ENCODE measurements around the gene PFKL. TPM values are rescaled to one million over a fixed set of nuclear protein-coding genes. Genes with fewer than 3 reads are reported as not detected.
A peak's percentile ranks its signal among the peaks of the same experiment; 100 is the strongest.

PFKL gene
- total RNA-seq, 8 experiments from 2014 or later, result 43.6 to 204 (median 61.9) TPM

DNA sequence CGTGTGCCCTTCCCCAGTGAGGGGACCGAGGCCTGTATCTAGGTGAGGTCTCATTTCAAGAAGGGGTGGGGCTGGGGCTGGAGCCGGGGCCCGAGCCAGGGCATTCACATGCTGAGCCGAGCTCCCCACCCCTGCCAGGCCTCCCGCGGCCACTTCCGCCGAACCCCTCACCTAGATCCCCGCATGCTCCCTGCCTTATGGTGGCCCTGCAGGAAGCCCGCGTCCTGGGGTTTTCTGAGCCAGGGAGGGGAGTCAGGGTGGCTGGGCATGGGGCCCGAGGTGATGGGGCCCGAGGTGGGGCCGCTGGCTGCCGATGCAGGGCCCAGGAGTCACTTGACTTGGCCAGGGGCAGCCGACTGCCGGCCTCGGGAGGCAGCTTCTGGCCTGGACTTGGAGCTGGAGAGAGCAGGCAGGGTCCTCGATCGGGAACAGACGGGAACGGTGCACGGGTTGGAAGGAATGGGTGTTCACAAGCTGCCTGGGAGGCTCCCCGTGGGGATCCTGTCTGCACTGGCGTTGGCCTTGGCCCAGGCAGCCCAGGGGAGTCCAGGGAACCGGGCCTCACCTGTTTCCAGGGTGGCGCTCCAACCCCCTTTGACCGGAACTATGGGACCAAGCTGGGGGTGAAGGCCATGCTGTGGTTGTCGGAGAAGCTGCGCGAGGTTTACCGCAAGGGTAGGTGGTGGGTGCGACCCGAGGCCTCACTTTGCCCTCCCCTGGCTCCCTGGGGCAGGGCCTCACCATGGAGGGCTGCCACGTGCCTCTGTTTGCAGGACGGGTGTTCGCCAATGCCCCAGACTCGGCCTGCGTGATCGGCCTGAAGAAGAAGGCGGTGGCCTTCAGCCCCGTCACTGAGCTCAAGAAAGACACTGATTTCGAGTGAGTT lies 25.8 kb downstream of the PFKL start:
- Histone ChIP-seq H3K4me1 (replicated peaks in 1 of 2) (no peaks in the 10 kb centered on the region), H3K4me3 (no peak overlapping the region), H3K27ac (no peak overlapping the region)
- no peak for ATAC-seq (replicated peaks in 6 of 8)
- in situ Hi-C loops (cut with MboI; ENCODE audit: low pct_unique_long_range_greater_than_20kb in 2 of 9, low sequenced_read_pairs in 9 of 9, unreplicated experiment in 9 of 9), result loop anchor here in 1 of 9 experiments (25.0 kb wide), 1 partner anchor 462 kb away; no protein-coding TSS in a partner anchor
- 100% methylated on average over 3 to 6 of the region's 44 CpGs; no CpG with 5 or more reads in 8 of the 10 experiments for WGBS, 10 experiments

DNA sequence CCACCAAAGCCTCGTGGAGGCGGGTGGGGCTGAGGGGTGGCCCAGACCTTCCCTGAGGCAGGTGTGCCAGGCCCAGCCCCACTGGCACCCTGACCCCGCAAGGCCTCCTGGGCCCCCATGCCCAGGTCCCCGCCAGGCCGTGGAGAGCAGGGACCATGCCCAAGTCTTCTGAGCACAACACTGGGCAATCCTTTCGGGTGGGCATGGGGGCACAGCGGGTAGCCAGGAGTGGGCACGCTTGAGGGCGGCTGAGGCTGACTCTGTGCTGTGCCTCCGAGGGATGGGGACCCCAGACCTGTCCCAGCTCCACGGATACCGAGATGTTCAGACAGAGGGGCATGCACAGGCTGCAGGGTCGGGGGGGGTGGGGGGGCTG lies 26.4 kb downstream of the PFKL start:
- WGBS, 10 experiments, result no CpG with 5 or more reads among the region's 13 CpGs
- in situ Hi-C loops (cut with MboI; ENCODE audit: low pct_unique_long_range_greater_than_20kb in 2 of 9, low sequenced_read_pairs in 9 of 9, unreplicated experiment in 9 of 9), result loop anchor here in 1 of 9 experiments (25.0 kb wide), 1 partner anchor 461 kb away; no protein-coding TSS in a partner anchor
- no peak overlapping the region for H3K4me3 ChIP-seq
- no peaks in the 10 kb centered on the region for H3K4me1 ChIP-seq (replicated peaks in 1 of 2)
- no peak for ATAC-seq (replicated peaks in 6 of 8)
- no peak overlapping the region for H3K27ac ChIP-seq

DNA sequence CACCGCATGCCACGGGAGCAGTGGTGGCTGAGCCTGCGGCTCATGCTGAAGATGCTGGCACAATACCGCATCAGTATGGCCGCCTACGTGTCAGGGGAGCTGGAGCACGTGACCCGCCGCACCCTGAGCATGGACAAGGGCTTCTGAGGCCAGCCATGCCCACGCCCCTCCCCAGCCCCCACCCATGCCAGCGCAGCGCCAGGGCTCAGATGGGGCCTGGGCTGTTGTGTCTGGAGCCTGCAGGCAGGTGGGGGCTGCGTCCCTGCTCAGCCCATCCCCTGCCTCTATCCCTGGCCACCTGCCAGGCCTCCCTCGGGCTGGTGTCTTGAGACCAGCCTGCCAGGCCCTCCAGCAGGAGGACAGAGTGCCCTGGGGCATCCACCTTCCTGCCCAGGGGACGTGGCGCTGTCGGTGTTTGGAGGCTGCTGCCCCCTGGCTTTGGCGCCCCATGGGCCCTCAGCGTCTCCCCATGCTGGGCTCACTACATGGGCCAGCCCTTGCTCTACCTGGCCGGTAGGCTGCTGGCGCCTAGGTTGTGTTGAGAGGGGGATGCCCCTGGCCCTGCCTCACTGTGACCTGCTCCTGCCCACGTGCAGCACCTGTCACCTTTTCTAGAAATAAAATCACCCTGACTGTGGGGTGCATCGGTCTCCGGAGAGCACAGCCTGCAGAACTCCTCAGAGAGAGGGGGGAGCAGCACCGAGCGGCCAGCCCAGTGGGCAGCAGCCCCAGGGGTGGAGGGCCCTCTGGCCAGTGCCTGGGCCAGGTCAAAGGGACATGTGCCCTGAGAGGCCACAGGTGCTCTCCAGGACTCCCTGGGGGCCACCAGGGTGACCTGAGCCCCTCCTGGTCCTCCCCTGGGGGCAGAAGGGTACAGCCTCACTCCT lies 27.1 kb downstream of the PFKL start:
- 90 to 95% methylated on average over 2 to 8 of the region's 26 CpGs; no CpG with 5 or more reads in 8 of the 10 experiments for WGBS, 10 experiments
- in situ Hi-C loops (cut with MboI; ENCODE audit: low pct_unique_long_range_greater_than_20kb in 2 of 9, low sequenced_read_pairs in 9 of 9, unreplicated experiment in 9 of 9), result loop anchor here in 1 of 9 experiments (25.0 kb wide), 1 partner anchor 460 kb away; no protein-coding TSS in a partner anchor
- H3K4me3 ChIP-seq, result no peak overlapping the region
- ATAC-seq (replicated peaks in 6 of 8), result peak in 3 of 8 experiments; percentile 1 to 5 (median 2)
- H3K27ac ChIP-seq, result no peak overlapping the region
- no peaks in the 10 kb centered on the region for H3K4me1 ChIP-seq (replicated peaks in 1 of 2)

DNA sequence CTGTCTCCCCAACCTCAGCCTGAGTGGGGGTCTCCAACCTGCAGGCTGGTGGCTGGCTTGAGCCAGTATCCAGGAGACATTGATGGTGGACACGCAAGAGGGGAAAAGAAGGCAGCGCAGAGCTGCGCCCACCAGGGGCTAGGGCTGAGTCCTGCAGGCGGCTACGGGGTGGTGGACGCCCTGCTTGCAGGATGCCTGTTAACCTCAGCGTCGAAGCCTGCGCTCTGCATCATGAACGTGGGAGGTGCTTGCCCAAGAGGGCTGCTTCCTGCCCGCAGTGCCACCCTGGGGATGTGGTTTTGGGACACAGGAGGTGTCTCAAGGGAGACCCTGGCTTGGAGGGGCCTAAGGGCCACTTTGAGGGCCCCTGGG lies 27.7 kb downstream of the PFKL start:
- no peak overlapping the region for H3K27ac ChIP-seq
- no peak for ATAC-seq (replicated peaks in 6 of 8)
- no peaks in the 10 kb centered on the region for H3K4me1 ChIP-seq (replicated peaks in 1 of 2)
- 90 to 100% methylated on average over 1 to 6 of the region's 11 CpGs; no CpG with 5 or more reads in 8 of the 10 experiments for WGBS, 10 experiments
- no peak overlapping the region for H3K4me3 ChIP-seq
- in situ Hi-C loops (cut with MboI; ENCODE audit: low pct_unique_long_range_greater_than_20kb in 2 of 9, low sequenced_read_pairs in 9 of 9, unreplicated experiment in 9 of 9), result loop anchor here in 1 of 9 experiments (25.0 kb wide), 1 partner anchor 460 kb away; no protein-coding TSS in a partner anchor

DNA sequence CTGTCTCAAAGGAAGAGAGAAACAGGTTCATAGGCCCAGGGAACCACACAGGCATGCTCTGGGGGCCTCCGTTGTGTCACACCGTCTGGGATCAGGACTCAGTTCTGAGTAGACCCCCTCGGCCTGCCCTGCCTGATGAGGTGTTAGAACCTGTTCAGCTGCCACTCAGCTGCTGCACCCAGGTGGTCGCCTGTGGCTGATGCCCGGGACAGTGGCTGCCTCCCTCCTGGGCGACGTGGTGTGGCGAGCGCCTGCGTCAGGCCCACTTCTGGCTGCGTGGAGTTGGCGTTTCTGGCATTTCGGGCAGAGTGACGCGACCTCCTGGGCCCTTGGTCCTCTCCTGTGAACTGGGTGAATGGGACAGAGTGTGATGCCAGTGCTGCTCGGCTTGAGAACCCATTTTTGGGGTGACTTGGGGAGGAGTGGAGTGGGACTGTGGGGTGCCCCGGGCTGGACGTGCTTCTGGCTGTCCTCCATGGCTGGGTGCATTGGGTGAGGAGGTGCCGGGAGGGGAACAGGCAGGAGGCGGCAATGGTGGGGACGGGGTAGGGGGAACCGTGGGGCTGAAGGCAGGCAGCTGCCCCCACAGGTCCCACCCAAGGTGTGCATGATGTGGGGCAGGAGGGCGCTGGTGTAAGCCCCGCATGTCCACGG lies 28.5 kb downstream of the PFKL start:
- Histone ChIP-seq H3K4me3 (no peak overlapping the region), H3K4me1 (replicated peaks in 1 of 2) (no peaks in the 10 kb centered on the region), H3K27ac (no peak overlapping the region)
- 73 to 87% (median 85%) methylated on average over 3 to 5 of the region's 25 CpGs; no CpG with 5 or more reads in 7 of the 10 experiments for WGBS, 10 experiments
- in situ Hi-C loops (cut with MboI; ENCODE audit: low pct_unique_long_range_greater_than_20kb in 2 of 9, low sequenced_read_pairs in 9 of 9, unreplicated experiment in 9 of 9), result loop anchor here in 1 of 9 experiments (25.0 kb wide), 1 partner anchor 459 kb away; no protein-coding TSS in a partner anchor
- ATAC-seq (replicated peaks in 6 of 8), result peak in 2 of 8 experiments; percentile 0 to 1

DNA sequence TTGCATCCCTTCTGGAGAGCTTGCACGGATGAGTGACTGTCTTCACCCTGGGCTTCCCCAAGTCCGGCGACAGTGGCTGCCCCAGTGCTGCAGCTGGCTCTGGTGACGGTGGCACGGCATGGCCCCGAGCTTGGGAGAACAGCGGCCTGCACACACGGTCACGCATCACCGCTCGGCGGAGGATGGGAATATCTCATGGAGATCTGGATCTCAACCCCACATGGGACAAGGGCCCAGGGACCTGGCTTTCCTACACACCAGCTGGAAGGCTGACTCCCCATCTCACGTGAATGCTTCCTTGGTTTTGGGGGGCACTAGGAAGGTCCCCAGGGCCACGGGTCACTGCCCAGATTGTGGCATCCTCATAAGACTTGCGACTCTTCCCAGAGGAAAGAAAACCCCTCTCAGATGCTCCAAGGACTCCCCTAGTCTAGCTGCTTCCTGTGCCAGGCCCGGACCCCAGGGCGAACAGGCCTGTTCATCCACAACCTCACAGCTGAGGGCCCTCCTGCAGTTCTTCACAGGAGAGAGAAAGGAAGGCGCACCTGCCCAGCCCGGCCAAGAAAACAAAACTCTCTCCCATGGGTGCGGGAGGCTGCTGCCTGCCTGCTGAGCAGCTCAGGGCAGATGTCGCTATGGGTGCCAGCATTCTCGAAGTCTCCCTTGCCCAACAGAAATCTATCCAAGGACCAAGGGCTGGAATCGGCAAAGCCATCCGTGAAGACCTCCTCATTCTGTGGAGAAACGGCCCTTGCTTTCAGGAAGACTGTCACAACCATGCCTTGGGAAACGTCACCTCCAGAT lies 29.4 kb downstream of the PFKL start:
- in situ Hi-C loops (cut with MboI; ENCODE audit: low pct_unique_long_range_greater_than_20kb in 2 of 9, low sequenced_read_pairs in 9 of 9, unreplicated experiment in 9 of 9), result loop anchor here in 1 of 9 experiments (25.0 kb wide), 1 partner anchor 458 kb away; no protein-coding TSS in a partner anchor
- Histone ChIP-seq H3K4me3 (no peak overlapping the region), H3K4me1 (replicated peaks in 1 of 2) (no peaks in the 10 kb centered on the region), H3K27ac (no peak overlapping the region)
- ATAC-seq (replicated peaks in 6 of 8), result peak in 2 of 8 experiments; percentile 2 to 6
- WGBS, 10 experiments, result 67 to 96% (median 77%) methylated on average over 1 to 10 of the region's 26 CpGs; no CpG with 5 or more reads in 5 of the 10 experiments

DNA sequence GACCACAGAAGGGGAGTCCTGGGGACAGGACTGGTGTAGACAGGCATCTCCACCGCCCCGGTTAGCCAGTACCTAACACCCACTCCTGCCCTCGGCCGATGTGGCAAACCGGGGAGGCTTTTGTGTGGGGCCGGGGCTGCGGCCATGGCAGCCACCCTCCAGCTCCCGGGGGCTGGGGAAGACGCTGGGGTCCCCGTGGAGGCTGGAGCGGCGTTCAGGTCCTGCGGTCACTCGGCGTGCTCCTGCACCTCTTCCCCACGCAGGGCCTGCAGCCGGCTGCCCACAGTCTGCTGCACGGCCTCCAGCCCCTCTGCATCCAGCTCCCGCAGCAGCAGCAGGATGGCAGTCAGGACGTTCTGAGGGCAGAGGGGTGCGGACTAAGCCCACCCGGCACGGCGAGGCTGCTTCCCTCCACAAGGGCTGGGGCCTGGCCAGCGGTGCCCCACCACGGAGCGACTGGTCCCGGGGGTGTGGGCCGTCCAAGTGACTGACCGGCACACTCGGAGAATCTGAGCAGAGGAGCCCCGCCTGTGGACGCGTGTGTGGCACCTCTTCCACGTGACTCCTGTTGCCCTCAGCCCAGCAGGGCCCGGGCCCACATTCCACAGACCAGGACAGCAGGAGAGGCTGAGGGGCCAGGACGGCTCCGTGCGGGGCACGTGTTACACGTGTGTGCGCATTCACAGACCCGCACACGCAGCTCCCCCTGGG lies 30.3 kb downstream of the PFKL start:
- no peak overlapping the region for H3K27ac ChIP-seq

DNA sequence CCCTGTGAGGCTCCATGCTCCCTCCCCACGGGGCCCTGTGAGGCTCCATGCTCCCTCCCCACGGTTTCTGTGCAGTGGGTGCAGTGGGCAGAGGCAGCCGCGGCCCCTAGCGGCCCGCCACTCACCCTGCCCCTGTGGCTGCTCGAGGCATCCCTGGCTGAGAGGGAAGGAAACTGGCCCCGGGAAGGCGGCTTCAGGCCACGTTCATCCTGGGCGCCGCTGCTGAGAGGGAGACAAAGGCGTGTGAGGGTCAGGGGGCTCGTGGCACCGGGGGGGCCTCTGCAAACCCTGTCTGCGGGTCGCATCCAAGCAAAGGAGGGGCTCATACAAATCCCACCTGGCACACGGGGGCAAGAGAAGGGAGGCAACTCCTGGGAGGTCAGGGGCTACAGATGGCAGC lies 30.8 kb downstream of the PFKL start:
- WGBS, 10 experiments, result 70 to 90% (median 72%) methylated on average over 2 to 3 of the region's 18 CpGs; no CpG with 5 or more reads in 7 of the 10 experiments

More for the DNA sequence above, 30.3 kb downstream of the PFKL start:
- WGBS, 10 experiments, result 82 to 100% (median 98%) methylated on average over 1 to 12 of the region's 44 CpGs; no CpG with 5 or more reads in 6 of the 10 experiments
- peak in 1 of 8 experiments; percentile 1 for ATAC-seq (replicated peaks in 6 of 8)
- in situ Hi-C loops (cut with MboI; ENCODE audit: low pct_unique_long_range_greater_than_20kb in 2 of 9, low sequenced_read_pairs in 9 of 9, unreplicated experiment in 9 of 9), result loop anchor here in 1 of 9 experiments (25.0 kb wide), 1 partner anchor 457 kb away; no protein-coding TSS in a partner anchor
- no peaks in the 10 kb centered on the region for H3K4me1 ChIP-seq (replicated peaks in 1 of 2)
- no peak overlapping the region for H3K4me3 ChIP-seq

DNA sequence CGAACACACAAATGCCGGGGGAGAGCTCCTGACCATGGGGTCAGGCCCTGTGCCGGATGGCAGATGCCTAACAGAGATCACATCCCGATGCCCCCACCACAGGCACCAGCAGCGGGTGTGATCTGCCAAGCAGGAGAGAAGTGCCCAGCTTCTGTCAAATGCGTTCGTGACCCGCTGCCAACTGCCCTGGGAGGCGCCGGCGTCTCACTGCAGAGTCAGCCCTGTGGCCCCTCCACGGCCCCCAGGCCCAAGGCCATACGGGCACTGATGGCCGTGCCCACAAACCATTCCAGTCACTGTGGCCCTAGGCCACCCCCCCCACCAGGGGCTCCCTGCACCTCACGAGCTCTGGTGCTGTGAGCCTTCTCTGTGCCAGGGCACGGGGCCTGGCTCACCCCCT lies 31.4 kb downstream of the PFKL start:
- no peaks in the 10 kb centered on the region for H3K4me1 ChIP-seq (replicated peaks in 1 of 2)
- peak in 1 of 8 experiments; percentile 1 for ATAC-seq (replicated peaks in 6 of 8)
- no peak overlapping the region for H3K4me3 ChIP-seq
- in situ Hi-C loops (cut with MboI; ENCODE audit: low pct_unique_long_range_greater_than_20kb in 2 of 9, low sequenced_read_pairs in 9 of 9, unreplicated experiment in 9 of 9), result loop anchor here in 1 of 9 experiments (25.0 kb wide), 1 partner anchor 456 kb away; no protein-coding TSS in a partner anchor
- WGBS, 10 experiments, result 50 to 100% (median 80%) methylated on average over 1 of the region's 16 CpGs; no CpG with 5 or more reads in 7 of the 10 experiments
- no peak overlapping the region for H3K27ac ChIP-seq

More for the DNA sequence above, 30.8 kb downstream of the PFKL start:
- H3K27ac ChIP-seq, result no peak overlapping the region
- no peaks in the 10 kb centered on the region for H3K4me1 ChIP-seq (replicated peaks in 1 of 2)
- ATAC-seq (replicated peaks in 6 of 8), result no peak
- in situ Hi-C loops (cut with MboI; ENCODE audit: low pct_unique_long_range_greater_than_20kb in 2 of 9, low sequenced_read_pairs in 9 of 9, unreplicated experiment in 9 of 9), result loop anchor here in 1 of 9 experiments (25.0 kb wide), 1 partner anchor 457 kb away; no protein-coding TSS in a partner anchor
- no peak overlapping the region for H3K4me3 ChIP-seq

DNA sequence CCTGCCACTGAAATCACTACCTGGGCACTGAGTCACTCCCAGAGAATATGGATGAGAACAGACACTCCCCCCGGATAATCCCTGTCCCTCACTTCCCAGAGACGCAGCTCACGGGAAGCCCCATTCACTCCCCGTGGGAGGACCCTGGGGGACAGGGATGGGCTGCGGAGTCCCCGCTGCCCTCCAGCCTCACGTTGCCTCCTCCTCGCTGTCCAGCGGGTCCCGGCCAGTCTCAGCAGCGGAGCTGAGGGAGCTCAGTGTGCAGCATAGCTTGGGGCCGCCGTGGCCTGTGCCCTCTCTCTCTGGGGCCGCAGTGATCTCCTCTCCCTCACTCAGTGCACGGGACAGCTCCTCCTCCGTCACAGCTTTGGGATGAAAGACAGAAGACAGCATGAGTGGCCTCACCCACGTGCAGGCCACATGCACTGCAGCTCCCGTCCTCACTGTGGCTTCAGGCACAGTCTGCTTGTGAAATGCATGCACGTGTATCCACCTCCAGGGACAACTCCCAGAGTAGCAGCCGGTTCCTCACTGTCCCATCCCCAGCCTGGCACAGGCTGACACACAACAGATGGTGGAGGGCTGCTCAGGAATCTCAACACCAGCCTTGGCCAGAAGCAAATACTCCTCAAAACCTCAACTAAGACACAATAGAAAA lies 31.9 kb downstream of the PFKL start:
- 17 to 95% (median 69%) methylated on average over 2 to 10 of the region's 20 CpGs; no CpG with 5 or more reads in 3 of the 10 experiments for WGBS, 10 experiments
- Histone ChIP-seq H3K4me3 (no peak overlapping the region), H3K4me1 (replicated peaks in 1 of 2) (no peaks in the 10 kb centered on the region), H3K27ac (no peak overlapping the region)
- in situ Hi-C loops (cut with MboI; ENCODE audit: low pct_unique_long_range_greater_than_20kb in 2 of 9, low sequenced_read_pairs in 9 of 9, unreplicated experiment in 9 of 9), result loop anchor here in 1 of 9 experiments (25.0 kb wide), 1 partner anchor 456 kb away; no protein-coding TSS in a partner anchor
- ATAC-seq (replicated peaks in 6 of 8), result peak; percentile 12 to 79 (median 44)

Measured in motor neuron (in vitro differentiated cells).